Keratinocyte (primary cell): ENCODE data around the gene DYNLT1. TPM values are rescaled to one million over a fixed set of nuclear protein-coding genes. Genes with fewer than 3 reads are reported as not detected.
A peak's percentile ranks its signal among the peaks of the same experiment; 100 is the strongest.
"Not testable (repeated sequence)": the region's sequence is repeated elsewhere in the genome, so short reads cannot be mapped to it uniquely, and the experiment has no call there.

Experiments used
- DNase-seq: peaks from one replicate; pipeline ENCODE4 v3.0.0-alpha.2; 2011; ENCODE audit warnings: low read depth, missing footprints, low spot score
- FAIRE-seq: peaks from 2 replicates; lab custom pipeline; 2011; peaks lifted over from hg19 to GRCh38; lab: Jason Lieb, UNC
- H2AFZ ChIP-seq: 2 replicates; pipeline ENCODE4 v1.6.0; 2012; ENCODE audit warnings: low read length, control low read depth, inconsistent platforms; ENCODE audit not compliant: control insufficient read depth
- H3K27ac ChIP-seq: 2 replicates; pipeline ENCODE4 v1.5.1; 2011; ENCODE audit warnings: low read length; ENCODE audit not compliant: control insufficient read depth, insufficient read depth
- H3K27me3 ChIP-seq: 3 replicates; pipeline ENCODE4 v1.6.0; 2011; ENCODE audit warnings: low read length; ENCODE audit not compliant: control insufficient read depth, insufficient read depth; ENCODE audit errors: extremely low read depth
- H3K36me3 ChIP-seq, 2 experiments: 2 replicates in 1 of 2; 3 replicates in 1 of 2; pipeline ENCODE4 v1.5.1; 2011; ENCODE audit warnings: low read length in 2 of 2, mild to moderate bottlenecking in 1 of 2; ENCODE audit not compliant: control insufficient read depth in 2 of 2, insufficient read depth in 2 of 2; ENCODE audit errors: extremely low read depth in 1 of 2
- H3K4me1 ChIP-seq: 3 replicates; pipeline ENCODE4 v1.5.1; 2011; ENCODE audit warnings: low read length; ENCODE audit not compliant: control insufficient read depth, insufficient read depth; ENCODE audit errors: extremely low read depth
- H3K4me2 ChIP-seq: 3 replicates; pipeline ENCODE4 v1.6.0; 2011; ENCODE audit warnings: low read depth, low read length; ENCODE audit not compliant: control insufficient read depth, insufficient read depth; ENCODE audit errors: extremely low read depth
- H3K4me3 ChIP-seq, 3 experiments: fragments of 200-600 bp in 1 of 3; sonication (generic) in 1 of 3; 2 replicates in 2 of 3; 3 replicates in 1 of 3; pipeline ENCODE4 v1.5.1; 2011 to 2016; ENCODE audit warnings: low read length in 3 of 3, mild to moderate bottlenecking in 3 of 3, control low read depth in 2 of 3, inconsistent platforms in 1 of 3, low read depth in 1 of 3, mixed read lengths in 1 of 3, mixed run types in 1 of 3, moderate library complexity in 1 of 3; ENCODE audit not compliant: control insufficient read depth in 2 of 3, insufficient read depth in 2 of 3; ENCODE audit errors: extremely low read depth in 1 of 3
- H3K79me2 ChIP-seq: 2 replicates; pipeline ENCODE4 v1.6.0; 2012; ENCODE audit warnings: low read length; ENCODE audit not compliant: control insufficient read depth, insufficient read depth
- H3K9ac ChIP-seq: 3 replicates; pipeline ENCODE4 v1.6.0; 2011; ENCODE audit warnings: low read length; ENCODE audit not compliant: control insufficient read depth, insufficient read depth; ENCODE audit errors: extremely low read depth
- H3K9me1 ChIP-seq: 3 replicates; pipeline ENCODE4 v1.6.0; 2011; ENCODE audit warnings: low read length; ENCODE audit not compliant: control insufficient read depth, insufficient read depth; ENCODE audit errors: extremely low read depth
- H3K9me3 ChIP-seq: 2 replicates; pipeline ENCODE4 v1.5.1; 2012; ENCODE audit warnings: low read depth, low read length; ENCODE audit not compliant: control insufficient read depth
- H4K20me1 ChIP-seq: 3 replicates; pipeline ENCODE4 v1.6.0; 2011; ENCODE audit warnings: low read length; ENCODE audit not compliant: control insufficient read depth, insufficient read depth; ENCODE audit errors: extremely low read depth
- CTCF ChIP-seq, 3 experiments: IDR thresholded peaks in 1 of 3; conservative IDR thresholded peaks in 1 of 3; optimal IDR thresholded peaks in 1 of 3; 2 replicates in 2 of 3; 3 replicates in 1 of 3; pipeline versions ENCODE3 to v1.5.1; 2011; ENCODE audit warnings: low read length in 3 of 3, mild to moderate bottlenecking in 3 of 3, moderate library complexity in 2 of 3, control low read depth in 1 of 3, inconsistent platforms in 1 of 3; ENCODE audit not compliant: insufficient read depth in 2 of 3; ENCODE audit errors: extremely low read depth in 1 of 3
- EZH2 ChIP-seq: IDR thresholded peaks from one replicate; pipeline ENCODE4 v1.6.1; 2012; ENCODE audit warnings: inconsistent platforms, mild to moderate bottlenecking, low read length, moderate library complexity
- dilution Hi-C: fragments of 300-500 bp; cut with MboI; formaldehyde crosslinking; loops from one replicate; pipeline ENCODE4 v1.7.0; 2020; ENCODE audit warnings: low sequenced_read_pairs; ENCODE audit not compliant: extremely low pct_ligation_motif_present
- polyA plus RNA-seq, 5 experiments: library from polyadenylated mRNA; depleted of rRNA in 3 of 5; stranded (reverse) in 3 of 5; stranded (forward) in 1 of 5; unstranded in 1 of 5; fragments of >200 nt; gene quantifications; 1 replicate in 1 of 5; 2 replicates in 3 of 5; 3 replicates in 1 of 5; pipeline versions ENCODE4 v1.2.1 to v1.2.3, GENCODE V29; 2011 to 2012; ENCODE audit warnings: missing spikeins in 2 of 5, low read depth in 1 of 5, low replicate concordance in 1 of 5

DYNLT1 gene
- polyA plus RNA-seq, 1 donor (not counting 4 experiments of a cell fraction or from before 2014, with no cell fraction given), result 354 TPM

- H3K36me3 ChIP-seq, result peaks cover 19 to 25% of the 10 kb centered on the region in 2 experiments
- H3K4me1 ChIP-seq, result peaks cover 11% of the 10 kb centered on the region
- H3K4me3 ChIP-seq, result no peak overlapping the region
- H3K9ac ChIP-seq, result no peak overlapping the region
- H3K4me2 ChIP-seq, result no peak overlapping the region
- no peaks in the 10 kb centered on the region for H3K9me3 ChIP-seq
- no peaks in the 10 kb centered on the region for H3K27me3 ChIP-seq
- no peak overlapping the region for H3K27ac ChIP-seq
- H2AFZ ChIP-seq, result no peak overlapping the region
- dilution Hi-C loops, result no loop called here
- DNase-seq, result no peak
- TF ChIP-seq EZH2, result no peak
- TF ChIP-seq CTCF (optimal IDR thresholded peaks at IDR 0.05 in 1 of 3, IDR thresholded peaks at IDR 0.05 in 1 of 3, conservative IDR thresholded peaks at IDR 0.05 in 1 of 3; ENCODE audit: extremely low read depth in 1 of 3, insufficient read depth in 2 of 3, low read length in 3 of 3), result no peak
- peaks cover 7% of the 10 kb centered on the region for H4K20me1 ChIP-seq
- no peaks in the 10 kb centered on the region for H3K9me1 ChIP-seq
- H3K79me2 ChIP-seq, result peaks cover 20% of the 10 kb centered on the region
- FAIRE-seq, result no peak
Observed at GRCh38 chr6:158634695-158635426, 9.7 kb downstream of the DYNLT1 start.

- Histone ChIP-seq H3K36me3 (peaks cover 23 to 24% of the 10 kb centered on the region in 2 experiments), H3K4me2 (no peak overlapping the region), H4K20me1 (no peaks in the 10 kb centered on the region), H3K9me1 (no peaks in the 10 kb centered on the region), H3K4me1 (peaks cover 11% of the 10 kb centered on the region), H2AFZ (no peak overlapping the region), H3K27ac (no peak overlapping the region), H3K79me2 (peaks cover 6% of the 10 kb centered on the region), H3K4me3 (no peak overlapping the region), H3K27me3 (no peaks in the 10 kb centered on the region), H3K9me3 (no peaks in the 10 kb centered on the region), H3K9ac (no peak overlapping the region)
- dilution Hi-C loops, result no loop called here
- no peak for TF ChIP-seq EZH2
- no peak for TF ChIP-seq CTCF (optimal IDR thresholded peaks at IDR 0.05 in 1 of 3, IDR thresholded peaks at IDR 0.05 in 1 of 3, conservative IDR thresholded peaks at IDR 0.05 in 1 of 3; ENCODE audit: extremely low read depth in 1 of 3, insufficient read depth in 2 of 3, low read length in 3 of 3)
- DNase-seq (no peak), FAIRE-seq (no peak)
Observed at GRCh38 chr6:158633127-158633526, 11.4 kb downstream of the DYNLT1 start.

GRCh38 chr6:158632538-158633119 lies 11.9 kb downstream of the DYNLT1 start:
- H3K4me3 ChIP-seq, H3K9me1 ChIP-seq, FAIRE-seq, H3K9me3 ChIP-seq, dilution Hi-C loops, H3K4me2 ChIP-seq, H4K20me1 ChIP-seq, H3K9ac ChIP-seq, H3K27me3 ChIP-seq, H2AFZ ChIP-seq, DNase-seq, H3K79me2 ChIP-seq: not testable (repeated sequence)
- Histone ChIP-seq H3K27ac (peak overlapping the region; percentile 12), H3K36me3 (peaks cover 22 to 25% of the 10 kb centered on the region in 2 experiments), H3K4me1 (peaks cover 11% of the 10 kb centered on the region)
